ENCODE data around the gene PCBD1. TPM values are rescaled to one million over a fixed set of nuclear protein-coding genes. Genes with fewer than 3 reads are reported as not detected.

Gene PCBD1
- polyA plus RNA-seq, 2 of the 4 experiments (the other 2 are of a cell fraction), result 169 to 211 TPM

- no peak for FAIRE-seq
- Histone ChIP-seq H3K4me1 (peaks cover 15% of the 10 kb centered on the region), H3K4me3 (no peak overlapping the region), H3K27ac (no peak overlapping the region), H3K4me2 (no peak overlapping the region), H3K9me3 (no peaks in the 10 kb centered on the region)
- TF ChIP-seq BHLHE40 (IDR thresholded peaks at IDR 0.05; ENCODE audit: low read depth, low read length) (no peak), PHF8 (IDR thresholded peaks at IDR 0.05; ENCODE audit: borderline replicate concordance, low read depth) (no peak), RNF2 (IDR thresholded peaks at IDR 0.05; ENCODE audit: borderline replicate concordance, low read depth) (no peak), POLR2A (IDR thresholded peaks at IDR 0.05; ENCODE audit: low read length) (no peak), ZNF302 (CRISPR knock-in tag; IDR thresholded peaks at IDR 0.05) (no peak), MAFK (IDR thresholded peaks at IDR 0.05; ENCODE audit: partially characterized antibody) (no peak), MAZ (IDR thresholded peaks at IDR 0.05; ENCODE audit: borderline replicate concordance, low read depth, low read length) (no peak), ESRRA (IDR thresholded peaks at IDR 0.05; ENCODE audit: borderline replicate concordance, low read length) (no peak), SREBF2 (IDR thresholded peaks at IDR 0.05) (no peak), ELK1 (IDR thresholded peaks at IDR 0.05; ENCODE audit: low read depth, low read length) (no peak), RFX5 (IDR thresholded peaks at IDR 0.05) (no peak), CBX2 (IDR thresholded peaks at IDR 0.05; ENCODE audit: borderline replicate concordance, low read depth) (no peak), NPAS2 (CRISPR knock-in tag; IDR thresholded peaks at IDR 0.05; ENCODE audit: borderline replicate concordance) (no peak), USF2 (IDR thresholded peaks at IDR 0.05) (no peak), RARB (CRISPR knock-in tag; IDR thresholded peaks at IDR 0.05) (no peak), ATOH8 (CRISPR knock-in tag; IDR thresholded peaks at IDR 0.05; ENCODE audit: low read depth) (no peak), TP53 (CRISPR knock-in tag; IDR thresholded peaks at IDR 0.05) (no peak)
- ChIA-PET CTCF (interaction anchor here (0.7 to 2.9 kb wide), 4 partner anchors 11 to 75 kb away, joined by 3 to 13 read pairs (median 3); partner anchors contain the start of gene SGPL1), POLR2A (no interaction called here)
- WGBS (ENCODE audit: missing lambda C conversion rate), result 95% methylated on average over 7 of the region's 7 CpGs
- ATAC-seq, result no peak
- DNase-seq (ENCODE audit: low read depth in 1 of 2, low spot score in 1 of 2), result no peak
These were observed 53.8 kb downstream of the PCBD1 start for GRCh38 chr10:70834441-70835151.

GRCh38 chr10:70834021-70834420 is 54.3 kb downstream of the PCBD1 start:
- FAIRE-seq, result no peak
- DNase-seq (ENCODE audit: low read depth in 1 of 2, low spot score in 1 of 2), result no peak
- Histone ChIP-seq H3K9me3 (no peaks in the 10 kb centered on the region), H3K4me1 (peaks cover 15% of the 10 kb centered on the region), H3K27ac (no peak overlapping the region), H3K4me3 (no peak overlapping the region), H3K4me2 (no peak overlapping the region)
- ChIA-PET POLR2A (interaction anchor here (2.2 kb wide), 1 partner anchor 17 kb away, joined by 10 read pairs; no protein-coding TSS in a partner anchor), CTCF (interaction anchor here (0.7 to 2.9 kb wide), 6 partner anchors 12 to 284 kb away, joined by 3 to 13 read pairs (median 4); partner anchors contain the start of gene SGPL1)
- WGBS (ENCODE audit: missing lambda C conversion rate), result 91% methylated on average over 5 of the region's 5 CpGs
- ATAC-seq, result no peak
- TF ChIP-seq HOXA7 (CRISPR knock-in tag; IDR thresholded peaks at IDR 0.05) (no peak), EHMT2 (IDR thresholded peaks at IDR 0.05; ENCODE audit: low read depth) (no peak), KDM1A (IDR thresholded peaks at IDR 0.05; ENCODE audit: low read depth) (no peak), RAD21 (conservative IDR thresholded peaks at IDR 0.05 in 1 of 2, IDR thresholded peaks at IDR 0.05 in 1 of 2) (no peak), FOXS1 (CRISPR knock-in tag; IDR thresholded peaks at IDR 0.05) (no peak), PHF8 (IDR thresholded peaks at IDR 0.05; ENCODE audit: borderline replicate concordance, low read depth) (no peak), EP300 (IDR thresholded peaks at IDR 0.05) (no peak)
